Measurements from ENCODE around the gene NFIA.

NFIA gene

DNA sequence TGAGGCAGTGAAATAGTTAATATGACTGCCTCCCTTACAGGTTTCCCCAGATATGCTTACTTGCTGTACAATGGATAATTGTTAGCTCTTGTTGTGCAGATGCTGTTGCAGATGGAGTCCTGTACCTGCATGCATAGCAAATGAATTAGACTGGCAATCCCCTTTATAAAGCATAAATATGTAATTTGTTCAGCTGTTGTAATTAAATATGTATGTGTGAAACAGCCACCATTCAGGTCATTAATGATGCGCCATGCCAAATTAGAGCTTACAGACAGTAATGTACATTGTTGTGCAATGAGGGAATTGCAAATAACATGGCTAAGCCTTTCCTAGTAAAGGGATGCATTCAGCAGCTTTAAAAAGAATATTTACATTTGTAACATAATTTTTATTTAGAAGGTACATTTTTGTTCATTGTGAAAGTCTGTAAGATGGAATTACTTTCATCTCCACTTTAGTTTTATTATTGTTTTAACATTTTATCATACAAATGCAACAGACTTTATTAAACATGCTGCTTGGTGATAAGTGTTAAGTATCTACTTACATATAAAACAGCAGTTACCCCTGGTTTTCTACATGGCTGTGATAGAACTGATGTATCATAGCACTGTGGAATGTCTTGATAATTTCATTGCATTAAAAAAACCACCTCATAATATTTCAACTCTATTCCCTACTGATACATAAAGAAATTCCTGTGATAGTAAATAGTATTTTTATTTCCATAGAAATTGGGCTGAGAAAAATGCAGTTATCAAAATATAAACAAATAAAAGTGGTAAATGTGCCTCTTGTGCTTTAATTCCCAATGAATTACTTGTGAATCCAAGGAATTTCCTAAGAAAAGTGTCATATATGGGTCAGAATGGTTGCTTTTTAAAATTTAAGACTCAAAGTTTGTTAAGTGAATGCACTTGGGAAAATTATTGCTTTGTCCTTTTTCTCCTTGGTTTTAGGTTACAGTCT is 99.0 kb downstream of the NFIA start:
- no peak overlapping the region for H3K9ac ChIP-seq (ENCODE audit: low read depth, low read length)
- WGBS = 97% methylated on average over 1 of the region's 1 CpG
- no peak overlapping the region for H3K4me3 ChIP-seq (ENCODE audit: low read length)
- H3K36me3 ChIP-seq (ENCODE audit: insufficient read depth, low read length) = no peaks in the 10 kb centered on the region
- no peak overlapping the region for H3K27ac ChIP-seq (ENCODE audit: low read depth, low read length)
- H3K4me1 ChIP-seq (ENCODE audit: insufficient read depth, low read length) = no peaks in the 10 kb centered on the region; the same call in 1 of the 2 replicates
- H3K9me3 ChIP-seq (ENCODE audit: insufficient read depth, low read depth, low read length) = no peaks in the 10 kb centered on the region
- no peaks in the 10 kb centered on the region for H3K27me3 ChIP-seq (ENCODE audit: insufficient read depth, low read length)

DNA sequence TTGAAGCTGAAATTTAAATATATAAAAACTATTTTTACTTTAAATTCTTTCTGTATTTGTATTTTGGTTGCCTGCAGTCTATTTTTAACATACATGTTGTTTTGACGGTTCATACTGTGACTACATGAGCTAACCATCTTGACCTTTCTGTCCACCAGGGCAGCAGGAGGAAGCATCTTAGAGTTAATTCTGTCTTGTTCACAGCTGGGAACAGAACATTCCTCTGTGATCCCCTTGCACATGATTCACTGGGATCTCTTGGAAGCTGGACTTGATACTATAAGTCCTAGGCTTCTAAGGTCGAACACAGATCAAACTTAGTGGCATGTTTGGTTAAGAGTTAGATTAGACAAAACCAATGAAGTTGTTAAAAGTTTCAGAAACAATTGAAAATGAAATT is 99.7 kb downstream of the NFIA start:
- no peaks in the 10 kb centered on the region; the same call in 1 of the 2 replicates for H3K4me1 ChIP-seq (ENCODE audit: insufficient read depth, low read length)
- no peak overlapping the region for H3K27ac ChIP-seq (ENCODE audit: low read depth, low read length)
- WGBS = 100% methylated on average over 2 of the region's 2 CpGs
- H3K9me3 ChIP-seq (ENCODE audit: insufficient read depth, low read depth, low read length) = no peaks in the 10 kb centered on the region
- no peak overlapping the region for H3K4me3 ChIP-seq (ENCODE audit: low read length)
- no peaks in the 10 kb centered on the region for H3K27me3 ChIP-seq (ENCODE audit: insufficient read depth, low read length)
- H3K9ac ChIP-seq (ENCODE audit: low read depth, low read length) = no peak overlapping the region
- no peaks in the 10 kb centered on the region for H3K36me3 ChIP-seq (ENCODE audit: insufficient read depth, low read length)

DNA sequence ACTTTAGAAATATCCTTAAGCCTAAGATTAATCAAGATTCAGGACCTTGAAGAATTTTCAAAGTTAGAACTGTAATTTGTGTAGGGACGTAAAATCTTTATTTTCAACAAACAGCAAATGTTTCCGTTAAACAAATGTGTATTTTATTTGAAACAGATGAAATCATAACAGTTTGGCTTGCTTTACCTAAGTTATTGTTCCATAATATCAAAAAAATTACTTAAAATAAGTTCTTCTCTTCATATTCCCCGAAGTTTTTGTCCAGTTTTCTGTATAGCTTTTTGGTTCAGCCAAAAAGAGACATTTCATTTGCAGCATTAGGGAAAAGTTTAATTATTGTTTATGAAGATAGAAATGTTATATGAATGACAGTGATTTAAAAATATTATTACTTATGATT is 100.1 kb downstream of the NFIA start:
- Histone ChIP-seq H3K36me3 (ENCODE audit: insufficient read depth, low read length) (no peaks in the 10 kb centered on the region), H3K9me3 (ENCODE audit: insufficient read depth, low read depth, low read length) (no peaks in the 10 kb centered on the region), H3K27ac (ENCODE audit: low read depth, low read length) (no peak overlapping the region), H3K4me3 (ENCODE audit: low read length) (no peak overlapping the region), H3K27me3 (ENCODE audit: insufficient read depth, low read length) (no peaks in the 10 kb centered on the region), H3K4me1 (ENCODE audit: insufficient read depth, low read length) (no peaks in the 10 kb centered on the region; the same call in 1 of the 2 replicates), H3K9ac (ENCODE audit: low read depth, low read length) (no peak overlapping the region)
- WGBS = 92% methylated on average over 2 of the region's 3 CpGs

DNA sequence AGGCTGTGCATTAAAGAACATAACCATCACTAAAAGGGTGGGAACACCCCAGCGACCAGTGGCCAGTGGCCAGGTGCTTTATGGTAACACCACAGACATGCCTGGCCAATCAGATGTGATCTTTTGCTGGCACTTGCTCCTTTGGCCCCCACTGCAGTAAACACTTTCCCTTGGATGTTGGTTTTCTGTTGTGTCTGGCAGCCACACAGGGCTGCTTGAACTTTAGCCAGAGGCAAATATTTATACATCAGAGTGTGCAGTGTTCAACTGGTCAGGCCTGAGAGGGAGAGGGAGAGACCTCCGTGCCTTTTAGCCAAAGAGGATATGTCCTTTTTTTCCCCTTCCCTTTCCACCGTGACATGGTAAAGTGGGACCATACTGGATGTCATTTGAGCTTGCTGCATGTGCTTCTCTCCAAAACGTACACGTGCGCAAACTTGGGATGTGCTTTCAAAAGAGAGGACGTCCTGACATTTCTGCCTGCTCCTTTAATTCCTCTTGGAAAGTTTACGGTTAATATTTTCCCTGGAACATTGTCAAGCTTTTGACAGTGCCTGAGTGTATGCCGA is 101.2 kb downstream of the NFIA start:
- WGBS = 94% methylated on average over 9 of the region's 9 CpGs
- no peak overlapping the region for H3K9ac ChIP-seq (ENCODE audit: low read depth, low read length)
- no peak overlapping the region for H3K4me3 ChIP-seq (ENCODE audit: low read length)
- no peaks in the 10 kb centered on the region for H3K27me3 ChIP-seq (ENCODE audit: insufficient read depth, low read length)
- H3K36me3 ChIP-seq (ENCODE audit: insufficient read depth, low read length) = no peaks in the 10 kb centered on the region
- H3K4me1 ChIP-seq (ENCODE audit: insufficient read depth, low read length) = no peaks in the 10 kb centered on the region; the same call in 1 of the 2 replicates
- H3K9me3 ChIP-seq (ENCODE audit: insufficient read depth, low read depth, low read length) = no peaks in the 10 kb centered on the region
- no peak overlapping the region for H3K27ac ChIP-seq (ENCODE audit: low read depth, low read length)

DNA sequence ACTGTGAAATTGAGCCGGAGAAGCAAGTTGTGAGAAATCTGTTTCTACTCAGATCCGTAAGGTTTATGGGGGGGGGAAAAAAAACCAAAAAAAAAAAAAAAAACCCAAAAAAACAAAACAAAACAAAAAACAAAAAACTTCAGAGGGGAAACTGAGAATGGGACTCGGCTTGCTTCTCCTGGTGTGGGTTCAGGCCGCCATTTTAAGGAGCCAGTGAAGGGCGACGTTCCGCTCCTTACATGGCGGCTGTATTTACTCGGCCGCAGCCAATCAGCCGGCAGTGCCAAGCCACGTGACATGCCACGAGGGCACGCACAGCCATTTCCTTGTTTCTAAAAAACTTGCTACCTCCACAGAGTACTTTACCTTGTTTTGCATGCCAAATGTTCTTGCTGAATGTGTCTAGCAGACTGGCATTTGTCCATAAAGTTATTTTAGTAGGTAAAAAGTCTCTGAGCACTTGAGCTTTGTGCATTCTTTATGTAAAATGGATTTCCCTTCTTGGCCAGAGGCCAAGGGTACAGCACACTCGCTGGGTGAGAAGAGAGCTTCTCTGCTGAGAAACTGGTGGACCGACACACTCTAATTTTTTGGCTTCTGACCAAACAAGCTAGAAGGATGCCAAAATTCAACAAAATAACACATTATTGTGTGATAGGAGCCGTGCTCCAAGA is 101.8 kb downstream of the NFIA start:
- H3K4me1 ChIP-seq (ENCODE audit: insufficient read depth, low read length) = no peaks in the 10 kb centered on the region; the same call in 1 of the 2 replicates
- H3K36me3 ChIP-seq (ENCODE audit: insufficient read depth, low read length) = no peaks in the 10 kb centered on the region
- H3K9ac ChIP-seq (ENCODE audit: low read depth, low read length) = no peak overlapping the region
- no peak overlapping the region for H3K4me3 ChIP-seq (ENCODE audit: low read length)
- no peak overlapping the region for H3K27ac ChIP-seq (ENCODE audit: low read depth, low read length)
- H3K27me3 ChIP-seq (ENCODE audit: insufficient read depth, low read length) = no peaks in the 10 kb centered on the region
- WGBS = 93% methylated on average over 16 of the region's 17 CpGs
- H3K9me3 ChIP-seq (ENCODE audit: insufficient read depth, low read depth, low read length) = no peaks in the 10 kb centered on the region

DNA sequence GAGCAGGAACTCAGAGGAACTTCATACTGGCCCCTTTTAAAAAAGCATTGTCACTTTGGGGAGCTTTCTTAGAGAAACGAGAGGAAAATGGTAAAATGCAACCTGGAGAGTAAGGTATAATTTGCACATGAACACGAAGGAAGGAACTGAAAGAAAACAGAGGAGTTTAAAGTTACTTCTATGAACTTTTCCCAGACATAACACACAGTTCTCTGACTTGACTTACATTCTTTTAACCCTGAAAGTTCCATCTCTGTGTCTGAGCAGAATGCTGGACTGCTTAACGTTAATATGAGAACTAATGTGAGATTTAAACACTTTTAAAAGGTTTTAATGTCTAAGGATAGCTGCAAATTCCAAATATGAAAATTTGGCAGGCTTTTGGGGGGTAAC is 102.3 kb downstream of the NFIA start:
- H3K4me3 ChIP-seq (ENCODE audit: low read length) = no peak overlapping the region
- H3K27ac ChIP-seq (ENCODE audit: low read depth, low read length) = no peak overlapping the region
- H3K9ac ChIP-seq (ENCODE audit: low read depth, low read length) = no peak overlapping the region
- no peaks in the 10 kb centered on the region for H3K36me3 ChIP-seq (ENCODE audit: insufficient read depth, low read length)
- H3K4me1 ChIP-seq (ENCODE audit: insufficient read depth, low read length) = no peaks in the 10 kb centered on the region; the same call in 1 of the 2 replicates
- H3K9me3 ChIP-seq (ENCODE audit: insufficient read depth, low read depth, low read length) = no peaks in the 10 kb centered on the region
- no peaks in the 10 kb centered on the region for H3K27me3 ChIP-seq (ENCODE audit: insufficient read depth, low read length)
- WGBS = 68% methylated on average over 3 of the region's 3 CpGs

DNA sequence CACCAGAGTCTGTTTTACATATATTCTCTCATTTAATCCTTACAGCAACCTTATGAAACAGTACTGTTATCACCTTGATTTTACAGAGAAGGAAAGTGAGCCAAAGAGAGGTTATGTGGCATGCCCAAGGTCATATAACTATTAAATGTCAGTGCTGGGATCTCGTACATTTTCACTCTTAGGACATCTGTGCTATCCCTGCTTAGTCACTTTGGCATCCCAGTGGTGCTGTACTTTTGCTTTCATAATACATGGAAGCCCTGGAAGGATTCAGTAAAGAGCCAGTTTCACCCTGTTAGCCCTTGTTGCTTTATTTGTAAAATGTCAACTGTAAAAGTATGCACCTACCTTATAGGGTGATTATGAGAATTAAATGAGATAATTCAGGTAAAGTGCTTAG is 104.4 kb downstream of the NFIA start:
- Histone ChIP-seq H3K27me3 (ENCODE audit: insufficient read depth, low read length) (no peaks in the 10 kb centered on the region), H3K36me3 (ENCODE audit: insufficient read depth, low read length) (no peaks in the 10 kb centered on the region), H3K9ac (ENCODE audit: low read depth, low read length) (no peak overlapping the region), H3K27ac (ENCODE audit: low read depth, low read length) (no peak overlapping the region), H3K4me1 (ENCODE audit: insufficient read depth, low read length) (no peaks in the 10 kb centered on the region; the same call in 1 of the 2 replicates), H3K4me3 (ENCODE audit: low read length) (no peak overlapping the region), H3K9me3 (ENCODE audit: insufficient read depth, low read depth, low read length) (no peaks in the 10 kb centered on the region)
- 95% methylated on average over 1 of the region's 1 CpG for WGBS

DNA sequence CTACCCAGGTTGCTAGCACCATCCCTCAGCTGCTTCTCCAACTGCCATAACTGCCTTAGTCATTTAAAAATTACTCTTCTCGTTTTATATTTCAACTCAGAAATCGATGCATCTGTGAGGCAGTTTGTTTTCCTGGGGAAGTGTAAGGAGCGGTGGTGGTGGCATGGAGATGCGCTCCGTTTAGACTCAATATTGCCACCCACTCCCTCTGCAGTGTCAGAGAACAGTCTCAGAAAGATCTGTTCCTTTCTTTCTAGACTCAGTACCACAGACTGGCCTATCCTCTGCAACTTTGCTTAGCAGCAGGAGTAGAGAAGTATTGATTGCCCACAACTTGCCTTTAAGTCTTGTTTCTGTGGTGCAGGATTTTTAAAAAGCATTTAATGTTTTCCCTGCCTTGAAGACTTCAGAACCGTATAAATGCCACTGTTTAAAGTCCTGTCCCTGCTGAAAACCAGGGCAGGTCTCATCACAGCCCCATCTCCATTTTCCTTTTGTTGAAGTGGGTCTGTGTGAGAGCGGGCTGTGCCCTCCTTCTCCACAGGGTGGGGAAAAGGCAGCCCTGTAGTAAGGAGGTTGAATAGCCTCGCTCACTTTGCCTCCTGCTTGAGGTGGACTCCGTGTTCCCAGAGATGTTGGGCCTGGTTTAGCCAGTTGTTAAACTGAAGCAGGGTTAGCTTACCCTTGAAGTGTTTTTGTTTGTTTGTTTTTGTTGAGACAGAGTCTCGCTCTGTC is 105.2 kb downstream of the NFIA start:
- Histone ChIP-seq H3K27me3 (ENCODE audit: insufficient read depth, low read length) (no peaks in the 10 kb centered on the region), H3K4me3 (ENCODE audit: low read length) (no peak overlapping the region), H3K9me3 (ENCODE audit: insufficient read depth, low read depth, low read length) (no peaks in the 10 kb centered on the region), H3K27ac (ENCODE audit: low read depth, low read length) (no peak overlapping the region), H3K4me1 (ENCODE audit: insufficient read depth, low read length) (no peaks in the 10 kb centered on the region; the same call in 1 of the 2 replicates), H3K9ac (ENCODE audit: low read depth, low read length) (no peak overlapping the region), H3K36me3 (ENCODE audit: insufficient read depth, low read length) (no peaks in the 10 kb centered on the region)
- 86% methylated on average over 10 of the region's 10 CpGs for WGBS

DNA sequence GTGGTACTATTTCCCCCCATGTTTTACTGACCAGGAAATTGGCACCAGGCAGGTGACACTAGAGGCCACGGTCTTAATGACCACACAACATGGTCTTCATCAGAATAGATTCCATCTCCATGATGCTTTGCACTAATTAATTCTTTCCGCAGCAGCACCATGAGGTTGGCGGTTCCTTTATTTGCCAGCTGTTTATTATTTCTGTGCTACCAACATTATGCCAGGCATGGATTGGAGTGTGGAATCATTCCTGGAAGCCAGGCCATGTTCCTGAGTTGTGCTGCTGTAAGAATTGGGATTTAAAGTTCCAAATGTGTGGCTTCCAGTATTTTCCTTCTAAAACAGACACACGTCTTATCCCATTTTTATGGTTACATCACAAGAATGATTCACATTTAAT is 107.8 kb downstream of the NFIA start:
- Histone ChIP-seq H3K9me3 (ENCODE audit: insufficient read depth, low read depth, low read length) (no peaks in the 10 kb centered on the region), H3K27ac (ENCODE audit: low read depth, low read length) (no peak overlapping the region), H3K4me1 (ENCODE audit: insufficient read depth, low read length) (no peaks in the 10 kb centered on the region), H3K9ac (ENCODE audit: low read depth, low read length) (no peak overlapping the region), H3K27me3 (ENCODE audit: insufficient read depth, low read length) (no peaks in the 10 kb centered on the region), H3K4me3 (ENCODE audit: low read length) (no peak overlapping the region), H3K36me3 (ENCODE audit: insufficient read depth, low read length) (no peaks in the 10 kb centered on the region)
- 95% methylated on average over 4 of the region's 4 CpGs for WGBS

DNA sequence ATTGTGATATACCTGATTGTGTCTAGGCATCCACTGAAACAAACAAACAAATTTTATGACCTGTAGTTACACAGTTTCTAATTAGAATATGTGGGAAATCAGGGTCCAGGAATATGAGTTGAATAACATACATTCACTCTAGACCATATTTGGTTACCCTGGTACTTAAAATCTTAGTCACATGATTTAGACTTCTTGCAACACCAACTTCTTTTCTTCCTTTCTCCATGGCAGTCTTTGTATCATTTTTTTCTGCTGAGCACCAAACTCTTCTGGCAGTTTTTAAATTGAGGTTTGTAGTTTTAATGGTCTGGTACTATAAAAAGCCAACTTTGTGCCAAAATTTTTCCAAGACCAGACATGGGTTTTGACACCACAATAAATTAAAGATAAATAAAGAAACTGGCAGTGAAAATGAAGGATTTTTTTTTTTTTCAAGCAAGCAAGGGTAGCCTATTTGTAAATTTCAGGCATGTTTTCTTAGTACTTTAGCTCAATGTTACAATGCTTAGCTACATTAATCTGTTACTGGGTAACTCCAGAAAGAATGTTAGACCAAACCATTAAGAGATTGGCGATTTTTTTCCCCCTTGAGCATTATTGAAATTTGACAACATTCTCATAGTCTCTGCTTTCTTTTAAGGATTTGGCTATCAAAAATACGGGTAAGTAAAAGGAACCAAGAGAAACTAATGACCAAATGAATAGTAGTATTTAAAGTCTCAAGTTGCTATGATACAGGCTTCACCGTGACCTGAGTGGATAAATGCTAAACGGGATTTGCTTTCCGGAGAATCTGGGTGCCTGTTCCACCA is 108.5 kb downstream of the NFIA start:
- no peak overlapping the region for H3K9ac ChIP-seq (ENCODE audit: low read depth, low read length)
- no peaks in the 10 kb centered on the region for H3K27me3 ChIP-seq (ENCODE audit: insufficient read depth, low read length)
- no peaks in the 10 kb centered on the region for H3K9me3 ChIP-seq (ENCODE audit: insufficient read depth, low read depth, low read length)
- H3K36me3 ChIP-seq (ENCODE audit: insufficient read depth, low read length) = no peaks in the 10 kb centered on the region
- no peak overlapping the region for H3K27ac ChIP-seq (ENCODE audit: low read depth, low read length)
- WGBS = 80% methylated on average over 5 of the region's 5 CpGs
- H3K4me3 ChIP-seq (ENCODE audit: low read length) = no peak overlapping the region
- no peaks in the 10 kb centered on the region for H3K4me1 ChIP-seq (ENCODE audit: insufficient read depth, low read length)

Data from HUES64 (cell line).